Measurements from ENCODE around the gene FXR2. TPM values are rescaled to one million over a fixed set of nuclear protein-coding genes. Genes with fewer than 3 reads are reported as not detected.

The FXR2 gene
- total RNA-seq, 1 experiment from 2014 or later: 49.7 TPM

DNA sequence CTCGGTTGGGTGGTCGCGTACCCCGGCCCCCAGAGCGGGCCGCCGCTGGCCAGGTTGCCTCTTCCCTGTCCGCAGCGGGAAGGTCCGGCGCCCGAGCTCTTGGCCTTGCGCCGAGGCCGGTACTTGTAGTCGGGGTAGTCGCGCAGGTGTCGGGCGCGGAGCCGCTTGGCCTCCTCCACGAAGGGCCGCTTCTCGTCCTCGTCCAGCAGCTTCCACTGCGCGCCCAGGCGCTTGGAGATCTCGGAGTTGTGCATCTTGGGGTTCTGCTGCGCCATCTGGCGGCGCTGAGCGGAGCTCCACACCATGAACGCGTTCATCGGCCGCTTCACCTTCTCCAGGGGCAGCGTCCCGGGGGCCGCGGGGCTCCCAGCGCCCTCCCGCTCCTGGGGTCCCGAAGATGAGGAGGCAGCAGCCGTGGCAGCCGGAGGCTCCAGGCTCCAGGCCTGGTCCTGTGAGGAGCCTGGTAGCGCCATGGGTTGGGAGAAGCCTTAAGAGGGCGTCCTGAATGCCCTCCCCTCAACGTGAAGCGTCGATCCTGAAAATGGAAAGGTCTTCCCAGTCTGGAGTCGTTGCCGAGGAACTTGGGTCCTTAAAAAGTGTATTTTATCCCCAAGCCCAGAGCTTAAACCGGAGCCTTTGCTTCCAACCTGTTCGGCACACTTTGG is 25.4 kb downstream of the FXR2 start:
- H4K20me1 ChIP-seq (ENCODE audit: insufficient read depth): no peaks in the 10 kb centered on the region
- ChIA-PET POLR2A (no interaction called here), CTCF (no interaction called here), RAD21 (ENCODE audit: low non-redundant PET in 1 of 2, low total read pairs in 2 of 2, uncharacterized antibody in 2 of 2, unreplicated experiment in 2 of 2) (no interaction called here)
- no peaks in the 10 kb centered on the region for H3K9me3 ChIP-seq (ENCODE audit: control insufficient read depth in 1 of 2, insufficient read depth in 1 of 2, low read depth in 1 of 2, low read length in 2 of 2)
- H3K27ac ChIP-seq (ENCODE audit: low read depth, low read length): no peak overlapping the region; the same call in 1 of the 2 replicates
- no peak overlapping the region for H2AFZ ChIP-seq (ENCODE audit: low read depth, low read length, poor library complexity, severe bottlenecking)
- no TSS peak for BruUV-seq (replicated peaks)
- H3K27me3 ChIP-seq (ENCODE audit: insufficient read depth, low read length): no peaks in the 10 kb centered on the region
- H3K79me2 ChIP-seq (ENCODE audit: insufficient read depth, low read length): peaks cover 27% of the 10 kb centered on the region
- no peak overlapping the region for H3K4me2 ChIP-seq (ENCODE audit: low read length)
- no peak for TF ChIP-seq POLR2A (IDR thresholded peaks at IDR 0.05; ENCODE audit: borderline replicate concordance, extremely low read depth, insufficient read depth, insufficient read length)
- TF ChIP-seq MAX (IDR thresholded peaks at IDR 0.05): no peak
- TF ChIP-seq RAD21 (IDR thresholded peaks at IDR 0.05; ENCODE audit: low read depth): no peak
- no peak for TF ChIP-seq EZH2phosphoT487 (IDR thresholded peaks at IDR 0.05; ENCODE audit: borderline replicate concordance)
- no peak for TF ChIP-seq ZBTB33 (IDR thresholded peaks at IDR 0.05; ENCODE audit: extremely low read depth, insufficient replicate concordance, low read length)
- TF ChIP-seq CEBPB (IDR thresholded peaks at IDR 0.05; ENCODE audit: low read depth): no peak
- TF ChIP-seq SIN3A (IDR thresholded peaks at IDR 0.05; ENCODE audit: low read depth): no peak
- no peak for TF ChIP-seq SRF (IDR thresholded peaks at IDR 0.05; ENCODE audit: low read depth)
- no peak for TF ChIP-seq TCF7L2 (IDR thresholded peaks at IDR 0.05; ENCODE audit: borderline replicate concordance, extremely low read depth, insufficient read depth, insufficient read length)
- no peak for TF ChIP-seq POLR2AphosphoS5 (IDR thresholded peaks at IDR 0.05; ENCODE audit: low read depth, low read length)
- TF ChIP-seq FOSL1 (IDR thresholded peaks at IDR 0.05; ENCODE audit: low read depth): no peak
- no peak for TF ChIP-seq YY1 (IDR thresholded peaks at IDR 0.05; ENCODE audit: extremely low read depth, insufficient replicate concordance, low read depth, low read length)
- no peak for TF ChIP-seq EZH2 (IDR thresholded peaks at IDR 0.05)
- no peak for TF ChIP-seq ELF1 (IDR thresholded peaks at IDR 0.05; ENCODE audit: borderline replicate concordance, low read depth)
- no peak for TF ChIP-seq CTCF (IDR thresholded peaks at IDR 0.05 in 2 of 3, conservative IDR thresholded peaks at IDR 0.05 in 1 of 3; ENCODE audit: borderline replicate concordance in 1 of 3, insufficient read depth in 1 of 3, low read depth in 2 of 3, low read length in 2 of 3)
- no peak for TF ChIP-seq CBX3 (IDR thresholded peaks at IDR 0.05; ENCODE audit: low read depth)
- no peak for TF ChIP-seq SP1 (IDR thresholded peaks at IDR 0.05; ENCODE audit: low read depth)
- TF ChIP-seq ZNF274 (IDR thresholded peaks at IDR 0.05; ENCODE audit: low read depth, low read length): no peak
- no peak overlapping the region for H3K4me3 ChIP-seq (replicated peaks in 1 of 2; ENCODE audit: low read depth in 1 of 2, low read length in 2 of 2)
- DNase-seq (ENCODE audit: low read depth, low spot score) (no peak), ATAC-seq (no peak)
- no peaks in the 10 kb centered on the region for H3K9me2 ChIP-seq (ENCODE audit: insufficient read depth)
- H3K4me1 ChIP-seq (ENCODE audit: control insufficient read depth in 1 of 2, insufficient read depth in 2 of 2, low read length in 2 of 2): peaks cover 2 to 33% of the 10 kb centered on the region in 2 experiments; a peak in 3 of 4 replicates
- intact Hi-C loops (cut with micrococcal nuclease): no loop called here
- H3K36me3 ChIP-seq (ENCODE audit: control insufficient read depth in 1 of 2, insufficient read depth in 2 of 2, low read length in 2 of 2): peaks cover 32 to 41% of the 10 kb centered on the region in 2 experiments; a peak in 3 of 4 replicates
- H3K9ac ChIP-seq (ENCODE audit: low read length): no peak overlapping the region
